Mucosa of rectum (tissue), 2 donors: Measurements from ENCODE around the gene DYNLT5.

Source experiments
- H3K27ac ChIP-seq, 2 donors: one replicate each; pipeline ENCODE4 v1.7.0; 2013; ENCODE audit warnings: inconsistent platforms in 2 of 2, low read depth in 2 of 2, low read length in 2 of 2
- H3K27me3 ChIP-seq, 2 donors: one replicate each; pipeline ENCODE4 v1.7.0; 2013; ENCODE audit warnings: low read length in 2 of 2; ENCODE audit not compliant: control insufficient read depth in 2 of 2, insufficient read depth in 2 of 2
- H3K36me3 ChIP-seq, 2 donors: one replicate each; pipeline ENCODE4 v1.7.0; 2013; ENCODE audit warnings: low read length in 2 of 2; ENCODE audit not compliant: control insufficient read depth in 2 of 2, insufficient read depth in 2 of 2
- H3K4me1 ChIP-seq, 2 donors: one replicate each; pipeline ENCODE4 v1.7.0; 2013; ENCODE audit warnings: low read length in 2 of 2, mild to moderate bottlenecking in 1 of 2; ENCODE audit not compliant: control insufficient read depth in 2 of 2, insufficient read depth in 2 of 2
- H3K4me3 ChIP-seq, 2 donors: one replicate each; pipeline ENCODE4 v1.7.0; 2013; ENCODE audit warnings: low read length in 2 of 2
- H3K9ac ChIP-seq, 2 donors: one replicate each; pipeline ENCODE4 v1.7.0; 2013; ENCODE audit warnings: low read length in 2 of 2, low read depth in 1 of 2, mild to moderate bottlenecking in 1 of 2
- H3K9me3 ChIP-seq, 2 donors: one replicate each; pipeline ENCODE4 v1.7.0; 2013; ENCODE audit warnings: low read length in 2 of 2; ENCODE audit not compliant: control insufficient read depth in 2 of 2
- donor health status: healthy.
- donor health status: Normal muscosa, but diverticular disease.

The DYNLT5 gene

GRCh38 chr1:66769512-66770229 is 17.4 kb downstream of the DYNLT5 start:
- Histone ChIP-seq H3K4me1 (no peaks in the 10 kb centered on the region), H3K36me3 (no peaks in the 10 kb centered on the region), H3K9me3 (no peaks in the 10 kb centered on the region), H3K27me3 (no peaks in the 10 kb centered on the region), H3K9ac (no peak overlapping the region), H3K27ac (no peak overlapping the region), H3K4me3 (no peak overlapping the region)

- H3K4me1 ChIP-seq, result no peaks in the 10 kb centered on the region
- no peaks in the 10 kb centered on the region for H3K36me3 ChIP-seq
- H3K9ac ChIP-seq, result no peak overlapping the region
- no peaks in the 10 kb centered on the region for H3K9me3 ChIP-seq
- no peak overlapping the region for H3K27ac ChIP-seq
- no peak overlapping the region for H3K4me3 ChIP-seq
- no peaks in the 10 kb centered on the region for H3K27me3 ChIP-seq
These were observed 18.0 kb downstream of the DYNLT5 start for GRCh38 chr1:66770240-66770639.

GRCh38 chr1:66770694-66771093 is 18.4 kb downstream of the DYNLT5 start:
- Histone ChIP-seq H3K36me3 (no peaks in the 10 kb centered on the region), H3K27me3 (no peaks in the 10 kb centered on the region), H3K4me1 (no peaks in the 10 kb centered on the region), H3K27ac (no peak overlapping the region), H3K9me3 (no peaks in the 10 kb centered on the region), H3K4me3 (no peak overlapping the region), H3K9ac (no peak overlapping the region)

GRCh38 chr1:66773227-66773626 is 21.0 kb downstream of the DYNLT5 start:
- H3K36me3 ChIP-seq, result no peaks in the 10 kb centered on the region
- H3K9me3 ChIP-seq, result no peaks in the 10 kb centered on the region
- H3K4me3 ChIP-seq, result no peak overlapping the region
- no peaks in the 10 kb centered on the region for H3K4me1 ChIP-seq
- H3K9ac ChIP-seq, result no peak overlapping the region
- H3K27me3 ChIP-seq, result no peaks in the 10 kb centered on the region
- H3K27ac ChIP-seq, result no peak overlapping the region

GRCh38 chr1:66774438-66774837 is 22.2 kb downstream of the DYNLT5 start:
- Histone ChIP-seq H3K9me3 (no peaks in the 10 kb centered on the region), H3K4me1 (no peaks in the 10 kb centered on the region), H3K36me3 (no peaks in the 10 kb centered on the region), H3K9ac (no peak overlapping the region), H3K27ac (no peak overlapping the region), H3K27me3 (no peaks in the 10 kb centered on the region), H3K4me3 (no peak overlapping the region)

- Histone ChIP-seq H3K36me3 (no peaks in the 10 kb centered on the region), H3K9ac (no peak overlapping the region), H3K9me3 (no peaks in the 10 kb centered on the region), H3K4me1 (no peaks in the 10 kb centered on the region), H3K27ac (no peak overlapping the region), H3K27me3 (no peaks in the 10 kb centered on the region), H3K4me3 (no peak overlapping the region)
These were observed 23.4 kb downstream of the DYNLT5 start for GRCh38 chr1:66775646-66776045.

- Histone ChIP-seq H3K27ac (no peak overlapping the region), H3K27me3 (no peaks in the 10 kb centered on the region), H3K4me3 (no peak overlapping the region)
These were observed 25.6 kb downstream of the DYNLT5 start for GRCh38 chr1:66777831-66778230.

GRCh38 chr1:66778266-66778665 is 26.0 kb downstream of the DYNLT5 start:
- Histone ChIP-seq H3K4me3 (no peak overlapping the region), H3K27ac (no peak overlapping the region), H3K36me3 (no peaks in the 10 kb centered on the region), H3K9me3 (no peaks in the 10 kb centered on the region), H3K9ac (no peak overlapping the region), H3K4me1 (no peaks in the 10 kb centered on the region), H3K27me3 (no peaks in the 10 kb centered on the region)

More at GRCh38 chr1:66777831-66778230, 25.6 kb downstream of the DYNLT5 start:
- H3K36me3 ChIP-seq, result no peaks in the 10 kb centered on the region
- no peaks in the 10 kb centered on the region for H3K4me1 ChIP-seq
- no peaks in the 10 kb centered on the region for H3K9me3 ChIP-seq
- H3K9ac ChIP-seq, result no peak overlapping the region

- no peaks in the 10 kb centered on the region for H3K9me3 ChIP-seq
- H3K36me3 ChIP-seq, result no peaks in the 10 kb centered on the region
- H3K27ac ChIP-seq, result no peak overlapping the region
- no peak overlapping the region for H3K9ac ChIP-seq
- H3K27me3 ChIP-seq, result no peaks in the 10 kb centered on the region
- H3K4me3 ChIP-seq, result peak overlapping the region in 1 of 2 donors; percentile 5
- no peaks in the 10 kb centered on the region for H3K4me1 ChIP-seq
These were observed 26.7 kb downstream of the DYNLT5 start for GRCh38 chr1:66778969-66779368.

GRCh38 chr1:66779475-66780078 is 27.3 kb downstream of the DYNLT5 start:
- Histone ChIP-seq H3K9ac (no peak overlapping the region), H3K4me1 (no peaks in the 10 kb centered on the region), H3K9me3 (no peaks in the 10 kb centered on the region), H3K27me3 (no peaks in the 10 kb centered on the region), H3K36me3 (no peaks in the 10 kb centered on the region), H3K27ac (no peak overlapping the region), H3K4me3 (no peak overlapping the region)
